ENCODE data around the gene SESN3.

The SESN3 gene

GRCh38 chr11:95134491-95134890 is 96.5 kb downstream of the SESN3 start:
- no peak overlapping the region for H3K4me3 ChIP-seq (ENCODE audit: low read depth, low read length)
- TF ChIP-seq CTCF (IDR thresholded peaks at IDR 0.05; ENCODE audit: low read depth, low read length) = no peak

DNA sequence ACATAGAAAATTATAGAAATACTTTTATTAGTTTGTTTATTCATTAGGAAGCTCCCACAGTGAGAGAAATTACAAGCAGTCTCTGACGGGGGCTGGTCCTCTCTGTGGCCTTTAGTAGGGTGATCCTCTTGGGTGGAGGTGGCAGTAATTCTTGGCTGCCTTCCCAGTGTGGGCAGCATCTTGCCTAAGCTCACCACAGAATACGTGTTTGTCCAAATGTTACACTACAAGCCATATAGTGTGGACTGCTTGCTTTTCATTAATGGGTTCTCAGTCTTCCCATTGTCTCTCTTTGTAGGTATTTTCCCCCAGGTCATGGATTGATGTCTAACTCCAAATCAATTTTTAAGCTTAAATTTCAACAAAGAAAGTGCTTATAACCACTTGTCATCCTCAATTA is 98.0 kb downstream of the SESN3 start:
- no peak for TF ChIP-seq CTCF (IDR thresholded peaks at IDR 0.05; ENCODE audit: low read depth, low read length)
- H3K4me3 ChIP-seq (ENCODE audit: low read depth, low read length) = no peak overlapping the region

GRCh38 chr11:95128602-95129001 is 102.4 kb downstream of the SESN3 start:
- no peak overlapping the region for H3K4me3 ChIP-seq (ENCODE audit: low read depth, low read length)
- TF ChIP-seq CTCF (IDR thresholded peaks at IDR 0.05; ENCODE audit: low read depth, low read length) = no peak

DNA sequence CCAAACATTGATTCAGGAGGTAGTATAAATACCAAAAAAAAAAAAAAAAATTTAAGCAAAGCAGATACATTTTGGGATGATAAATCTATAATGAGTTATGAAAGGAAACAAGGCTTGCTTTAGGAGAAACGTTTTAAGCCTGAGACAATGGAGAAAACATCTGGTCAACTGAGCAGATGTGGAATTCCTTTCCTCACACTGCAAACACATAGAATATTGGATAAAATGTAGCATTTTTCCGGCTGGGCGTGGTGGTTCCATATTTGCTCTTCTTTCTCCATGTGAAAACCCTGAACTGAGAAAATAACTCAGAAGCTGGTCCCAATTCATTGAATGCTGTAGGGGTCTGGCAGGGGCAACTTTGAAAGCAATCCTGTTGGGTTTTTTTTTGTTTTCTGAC is 107.4 kb downstream of the SESN3 start:
- TF ChIP-seq CTCF (IDR thresholded peaks at IDR 0.05; ENCODE audit: low read depth, low read length) = no peak
- no peak overlapping the region for H3K4me3 ChIP-seq (ENCODE audit: low read depth, low read length)

GRCh38 chr11:95121698-95122097 is 109.3 kb downstream of the SESN3 start:
- H3K4me3 ChIP-seq (ENCODE audit: low read depth, low read length) = no peak overlapping the region
- TF ChIP-seq CTCF (IDR thresholded peaks at IDR 0.05; ENCODE audit: low read depth, low read length) = no peak

- no peak overlapping the region for H3K4me3 ChIP-seq (ENCODE audit: low read depth, low read length)
Measured at GRCh38 chr11:95119361-95120060, 111.5 kb downstream of the SESN3 start.

More at GRCh38 chr11:95119361-95120060, 111.5 kb downstream of the SESN3 start:
- TF ChIP-seq CTCF (IDR thresholded peaks at IDR 0.05; ENCODE audit: low read depth, low read length) = no peak

All from WI38 (cell line).